WTC11 (cell line): Measurements from ENCODE around the gene RARA.

Experiments
- ATF2 ChIP-seq: sonication (generic); formaldehyde crosslinking; IDR thresholded peaks from 2 replicates; pipeline ENCODE4 v1.8.1; 2022; ENCODE audit warnings: low read depth, missing genetic modification reagents, borderline replicate concordance
- CREB1 ChIP-seq: sonication (generic); formaldehyde crosslinking; IDR thresholded peaks from 2 replicates; pipeline ENCODE4 v1.8.0; 2023; ENCODE audit warnings: mild to moderate bottlenecking, missing genetic modification reagents
- CTCF ChIP-seq: fragments of 200-600 bp; IDR thresholded peaks from 2 replicates; pipeline ENCODE4 v1.8.0; 2022; ENCODE audit warnings: antibody characterized with exemption
- FOXK1 ChIP-seq: sonication (generic); formaldehyde crosslinking; IDR thresholded peaks from 2 replicates; pipeline ENCODE4 v1.8.0; 2022; ENCODE audit warnings: mild to moderate bottlenecking, moderate library complexity, missing genetic modification reagents
- FOXP4 ChIP-seq: sonication (generic); formaldehyde crosslinking; IDR thresholded peaks from 2 replicates; pipeline ENCODE4 v1.8.0; 2022; ENCODE audit warnings: mild to moderate bottlenecking, missing genetic modification reagents
- HMGXB4 ChIP-seq: sonication (generic); formaldehyde crosslinking; IDR thresholded peaks from 2 replicates; pipeline ENCODE4 v1.8.1; 2023; ENCODE audit warnings: mild to moderate bottlenecking, moderate library complexity, missing genetic modification reagents
- MAX ChIP-seq: sonication (generic); formaldehyde crosslinking; IDR thresholded peaks from 2 replicates; pipeline ENCODE4 v1.8.0; 2022; ENCODE audit warnings: mild to moderate bottlenecking, missing genetic modification reagents
- TP53 ChIP-seq: sonication (generic); formaldehyde crosslinking; IDR thresholded peaks from 2 replicates; pipeline ENCODE4 v1.8.1; 2023; ENCODE audit warnings: mild to moderate bottlenecking, missing genetic modification reagents
- ZNF416 ChIP-seq: fragments of 250-450 bp; sonication (Bioruptor Pico); IDR thresholded peaks from 2 replicates; pipeline ENCODE4 v1.9.0; 2021; ENCODE audit warnings: mild to moderate bottlenecking, inconsistent platforms
- TF ChIP-seq, protein P1 (sequence below): fragments of 250-450 bp; sonication (Bioruptor Pico); IDR thresholded peaks from 2 replicates; pipeline ENCODE4 v2.1.2; 2022; ENCODE audit warnings: mild to moderate bottlenecking, moderate library complexity
- TF ChIP-seq, protein P2 (sequence below): sonication (generic); formaldehyde crosslinking; IDR thresholded peaks from 2 replicates; pipeline ENCODE4 v1.8.0; 2023; ENCODE audit warnings: missing genetic modification reagents

- TF ChIP-seq TP53 (CRISPR knock-in tag) (no peak), HMGXB4 (CRISPR knock-in tag) (no peak), CTCF (no peak), CREB1 (CRISPR knock-in tag) (no peak), MAX (no peak), FOXK1 (no peak), ATF2 (CRISPR knock-in tag) (no peak), ZNF416 (CRISPR knock-in tag) (no peak), FOXP4 (CRISPR knock-in tag) (no peak)
- TF ChIP-seq, protein P1, sequence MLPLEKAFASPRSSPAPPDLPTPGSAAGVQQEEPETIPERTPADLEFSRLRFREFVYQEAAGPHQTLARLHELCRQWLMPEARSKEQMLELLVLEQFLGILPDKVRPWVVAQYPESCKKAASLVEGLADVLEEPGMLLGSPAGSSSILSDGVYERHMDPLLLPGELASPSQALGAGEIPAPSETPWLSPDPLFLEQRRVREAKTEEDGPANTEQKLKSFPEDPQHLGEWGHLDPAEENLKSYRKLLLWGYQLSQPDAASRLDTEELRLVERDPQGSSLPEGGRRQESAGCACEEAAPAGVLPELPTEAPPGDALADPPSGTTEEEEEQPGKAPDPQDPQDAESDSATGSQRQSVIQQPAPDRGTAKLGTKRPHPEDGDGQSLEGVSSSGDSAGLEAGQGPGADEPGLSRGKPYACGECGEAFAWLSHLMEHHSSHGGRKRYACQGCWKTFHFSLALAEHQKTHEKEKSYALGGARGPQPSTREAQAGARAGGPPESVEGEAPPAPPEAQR (CRISPR knock-in tag), result no peak
- TF ChIP-seq, protein P2, sequence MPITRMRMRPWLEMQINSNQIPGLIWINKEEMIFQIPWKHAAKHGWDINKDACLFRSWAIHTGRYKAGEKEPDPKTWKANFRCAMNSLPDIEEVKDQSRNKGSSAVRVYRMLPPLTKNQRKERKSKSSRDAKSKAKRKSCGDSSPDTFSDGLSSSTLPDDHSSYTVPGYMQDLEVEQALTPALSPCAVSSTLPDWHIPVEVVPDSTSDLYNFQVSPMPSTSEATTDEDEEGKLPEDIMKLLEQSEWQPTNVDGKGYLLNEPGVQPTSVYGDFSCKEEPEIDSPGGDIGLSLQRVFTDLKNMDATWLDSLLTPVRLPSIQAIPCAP (CRISPR knock-in tag), result no peak
Measured at GRCh38 chr17:40307740-40308239, 1.2 kb upstream of the RARA start.
